Activated effector memory CD4-positive, alpha-beta T cell treated with anti-CD3 and anti-CD28 coated beads, Interleukin-2, amount 50 U/mL, for 16 hours (primary cell): ENCODE measurements around the gene AFAP1L2.
A peak's percentile ranks its signal among the peaks of the same experiment; 100 is the strongest.

Experiments
- DNase-seq: peaks from one replicate; pipeline ENCODE4 v3.0.0-alpha.2; 2020

The AFAP1L2 gene

DNA sequence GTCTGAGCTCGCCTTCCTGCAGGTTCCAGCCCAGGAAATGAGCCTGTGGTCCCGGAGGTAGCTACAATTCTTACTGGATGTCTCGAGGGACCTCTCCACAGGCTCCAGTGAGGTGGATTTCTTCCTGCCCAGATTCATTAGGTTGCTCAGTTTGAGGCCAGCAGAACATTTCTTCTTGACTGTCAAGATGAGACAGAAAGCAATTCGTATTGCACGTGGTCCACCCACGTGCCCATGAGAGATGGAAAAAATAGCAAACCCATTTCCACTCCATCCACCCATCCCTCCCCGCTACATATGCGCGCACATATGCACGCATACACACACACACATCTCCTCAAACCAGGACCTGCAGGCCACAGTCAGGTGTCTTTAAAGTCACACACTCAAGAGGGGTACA lies 96.6 kb downstream of the AFAP1L2 start:
- DNase-seq, result peak; percentile 47

GRCh38 chr10:114306116-114306973 lies 98.0 kb downstream of the AFAP1L2 start:
- peak; percentile 34 for DNase-seq

- DNase-seq, result peak; percentile 56
These were observed 98.8 kb downstream of the AFAP1L2 start for GRCh38 chr10:114305521-114305925.

GRCh38 chr10:114304571-114305421 lies 99.5 kb downstream of the AFAP1L2 start:
- peak; percentile 82 for DNase-seq

GRCh38 chr10:114304017-114304570 lies 100.2 kb downstream of the AFAP1L2 start:
- DNase-seq, result peak; percentile 86

DNA sequence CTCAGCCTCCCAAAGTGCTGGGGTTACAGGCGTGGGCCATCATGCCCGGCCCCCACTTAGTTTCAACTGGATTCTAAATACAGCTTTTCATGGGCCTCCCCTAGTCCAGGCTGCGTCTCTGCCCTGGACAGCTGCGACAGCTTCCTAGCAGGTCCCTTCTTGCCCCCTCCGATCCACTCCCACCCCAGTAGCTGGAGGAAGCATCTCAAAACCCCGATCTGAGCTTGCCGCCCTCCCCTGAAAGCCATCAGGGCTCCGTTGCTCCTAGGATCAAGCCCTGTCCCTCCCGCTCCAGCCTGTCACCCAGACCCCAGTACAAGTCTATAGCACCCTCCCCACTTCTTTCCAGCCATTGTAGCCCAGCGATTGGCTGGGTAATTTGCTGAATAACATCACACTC lies 100.7 kb downstream of the AFAP1L2 start:
- DNase-seq, result peak; percentile 46

GRCh38 chr10:114301951-114302710 lies 102.2 kb downstream of the AFAP1L2 start:
- peak; percentile 45 for DNase-seq

DNA sequence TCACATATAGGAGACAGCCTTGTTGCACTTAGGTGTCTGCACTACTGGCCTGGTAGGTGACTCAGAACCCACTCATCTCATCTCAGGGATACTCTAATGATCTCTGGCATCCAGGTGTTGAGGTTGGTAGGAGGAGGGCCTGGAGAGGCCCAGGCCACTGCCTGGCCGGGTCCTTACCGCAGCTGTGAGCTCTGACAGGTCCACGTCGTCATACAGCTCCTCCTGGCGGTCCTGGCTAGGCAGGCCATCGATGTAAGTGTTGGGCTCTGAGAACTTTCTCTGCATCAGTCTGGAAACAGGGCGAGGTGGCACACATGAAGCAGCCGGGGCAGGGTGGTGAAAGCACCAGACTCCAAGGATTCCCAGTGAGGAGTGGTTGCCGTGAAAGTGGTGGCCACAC lies 103.1 kb downstream of the AFAP1L2 start:
- DNase-seq, result no peak

DNA sequence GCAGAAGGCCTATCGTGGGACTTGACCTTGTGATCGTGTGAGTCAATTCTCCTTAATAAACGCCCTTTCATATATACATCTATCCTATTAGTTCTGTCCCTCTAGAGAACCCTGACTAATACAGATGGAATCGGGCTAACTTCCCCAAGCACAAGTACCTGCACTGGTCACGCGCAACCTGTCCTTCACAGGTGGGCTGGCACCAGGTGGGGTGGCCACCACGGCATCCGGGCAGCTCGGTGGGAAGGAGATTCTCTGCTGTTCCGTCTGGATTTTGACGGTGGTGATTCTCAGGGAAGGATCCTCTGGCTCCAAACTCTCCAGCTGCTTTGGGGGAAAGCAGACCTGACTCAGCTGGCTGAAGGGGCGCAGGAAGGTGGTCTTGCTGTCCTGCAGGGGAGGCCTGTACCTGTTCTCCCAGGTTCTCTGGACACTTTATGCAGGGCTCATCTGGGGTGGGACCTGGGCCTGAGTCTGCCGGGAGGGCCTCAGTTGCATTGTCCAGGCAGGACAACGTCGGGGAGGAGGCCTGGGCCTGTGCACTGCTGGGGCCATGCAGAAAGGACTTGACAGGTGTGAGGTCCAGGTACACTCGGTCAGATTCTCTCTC lies 104.2 kb downstream of the AFAP1L2 start:
- no peak for DNase-seq

GRCh38 chr10:114297136-114297705 lies 107.1 kb downstream of the AFAP1L2 start:
- DNase-seq, result no peak

- DNase-seq, result no peak
These were observed 108.9 kb downstream of the AFAP1L2 start for GRCh38 chr10:114295393-114295792.

DNA sequence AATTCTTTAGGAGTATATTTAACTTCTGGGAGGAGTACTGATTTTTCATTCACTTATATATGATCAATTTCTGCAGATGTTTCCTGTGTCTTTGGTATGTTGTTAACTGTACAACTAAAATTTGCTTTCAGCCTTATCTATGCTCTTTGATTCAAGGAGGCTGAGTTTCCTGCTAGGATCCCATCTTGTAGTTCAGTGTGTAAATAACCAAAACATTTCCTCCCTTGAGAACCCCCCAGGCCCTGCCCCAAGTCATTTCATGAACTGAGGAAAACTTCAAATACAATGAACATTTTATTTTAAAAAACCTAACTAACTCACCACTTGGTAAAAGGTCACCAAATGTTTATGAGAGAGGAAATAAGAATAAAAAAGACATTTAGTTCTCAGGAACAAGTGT lies 109.8 kb downstream of the AFAP1L2 start:
- no peak for DNase-seq

GRCh38 chr10:114293075-114293474 lies 111.2 kb downstream of the AFAP1L2 start:
- DNase-seq, result no peak

DNA sequence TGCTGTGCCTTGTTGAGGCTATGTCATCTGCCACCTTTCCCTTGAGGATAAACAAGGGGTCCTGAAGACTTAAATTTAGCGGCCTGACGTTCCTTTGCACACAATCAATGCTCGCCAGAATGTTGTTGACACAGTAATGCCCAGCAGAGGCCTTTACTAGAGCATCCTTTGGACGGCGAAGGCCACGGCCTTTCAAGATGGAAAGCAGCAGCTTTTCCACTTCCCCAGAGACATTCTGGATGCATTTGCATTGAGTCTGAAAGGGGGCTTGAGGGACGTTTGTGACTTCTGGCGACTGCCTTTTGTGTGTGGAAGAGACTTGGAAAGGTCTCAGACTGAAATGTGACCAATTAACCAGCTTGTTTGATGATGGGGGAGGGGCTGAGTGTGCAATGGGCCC lies 112.8 kb downstream of the AFAP1L2 start:
- DNase-seq, result no peak

DNA sequence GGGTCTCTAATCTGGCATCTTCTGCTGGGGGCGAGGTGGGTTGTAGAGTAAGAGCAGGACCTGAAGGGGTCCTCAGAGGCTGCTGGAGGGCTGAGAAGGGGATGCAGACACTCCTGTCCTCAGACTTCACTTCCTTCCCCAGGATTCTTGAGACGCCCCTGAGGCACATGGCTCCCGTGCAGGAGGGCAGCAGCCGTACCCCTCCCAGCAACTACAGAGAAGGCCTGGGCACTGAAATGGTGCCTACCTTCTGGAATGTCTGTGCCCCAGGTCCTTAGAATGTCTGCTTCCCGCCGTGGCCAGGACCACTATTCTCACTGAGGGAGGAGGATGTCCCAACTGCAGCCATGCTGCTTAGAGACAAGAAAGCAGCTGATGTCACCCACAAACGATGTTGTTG lies 113.2 kb downstream of the AFAP1L2 start:
- no peak for DNase-seq

GRCh38 chr10:114290038-114290437 lies 114.3 kb downstream of the AFAP1L2 start:
- DNase-seq, result peak; percentile 12

DNA sequence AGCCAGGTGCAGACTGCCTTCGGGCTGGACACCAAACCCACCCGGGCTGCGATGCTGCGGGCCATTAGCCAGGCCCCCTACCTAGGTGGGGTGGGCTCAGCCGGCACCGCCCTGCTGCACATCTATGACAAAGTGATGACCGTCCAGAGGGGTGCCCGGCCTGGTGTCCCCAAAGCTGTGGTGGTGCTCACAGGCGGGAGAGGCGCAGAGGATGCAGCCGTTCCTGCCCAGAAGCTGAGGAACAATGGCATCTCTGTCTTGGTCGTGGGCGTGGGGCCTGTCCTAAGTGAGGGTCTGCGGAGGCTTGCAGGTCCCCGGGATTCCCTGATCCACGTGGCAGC lies 115.2 kb downstream of the AFAP1L2 start:
- no peak for DNase-seq

DNA sequence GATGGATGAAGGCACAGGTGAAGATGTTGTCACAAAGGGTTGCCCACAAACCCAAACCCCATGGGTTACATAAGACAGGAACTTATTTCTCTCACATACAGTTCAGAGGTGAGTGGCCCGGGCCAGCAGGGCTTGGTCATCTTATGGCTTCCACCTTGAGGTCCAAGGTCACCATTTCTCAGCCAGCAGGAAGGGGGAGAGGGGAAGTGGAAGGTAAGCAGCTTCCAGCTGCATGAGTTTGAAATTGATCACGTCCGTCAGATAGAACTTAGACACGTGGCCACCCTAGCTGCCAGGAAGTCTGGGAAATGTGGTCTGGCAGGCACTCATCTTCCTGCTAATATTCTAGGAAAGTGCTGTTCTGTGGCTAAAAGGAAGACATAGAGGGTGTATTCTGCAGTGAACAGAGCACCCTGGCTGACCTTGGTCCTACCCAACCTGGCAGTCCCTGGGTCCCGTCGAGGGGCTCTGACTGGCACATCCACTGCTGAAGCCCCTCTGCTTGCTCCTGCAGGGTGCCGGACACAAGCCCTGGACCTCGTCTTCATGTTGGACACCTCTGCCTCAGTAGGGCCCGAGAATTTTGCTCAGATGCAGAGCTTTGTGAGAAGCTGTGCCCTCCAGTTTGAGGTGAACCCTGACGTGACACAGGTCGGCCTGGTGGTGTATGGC lies 115.7 kb downstream of the AFAP1L2 start:
- DNase-seq, result peak; percentile 24

DNA sequence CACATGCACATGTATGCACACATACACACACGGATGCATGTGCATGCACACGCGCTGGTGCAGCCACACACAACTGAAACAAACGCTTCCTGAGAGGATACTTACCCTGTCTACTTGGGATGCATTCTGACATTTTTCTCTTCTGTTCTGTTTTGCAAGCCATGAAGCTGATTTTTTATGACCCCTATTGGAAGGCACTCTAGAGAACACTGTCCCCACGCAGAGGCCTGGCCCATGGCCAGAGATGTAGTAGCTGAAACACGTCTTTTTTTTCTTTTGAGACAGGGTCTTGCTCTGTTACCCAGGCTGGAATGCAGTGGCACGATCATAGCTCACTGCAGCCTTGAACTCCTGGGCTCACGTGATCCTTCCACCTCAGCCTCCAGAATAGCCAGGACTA lies 117.4 kb downstream of the AFAP1L2 start:
- DNase-seq, result peak; percentile 34

GRCh38 chr10:114285961-114286441 lies 118.3 kb downstream of the AFAP1L2 start:
- DNase-seq, result peak; percentile 57

GRCh38 chr10:114284346-114285071 lies 119.8 kb downstream of the AFAP1L2 start:
- peak; percentile 31 for DNase-seq
